Measurements from ENCODE around the gene PREP.

- no peak for TF ChIP-seq CTCF (IDR thresholded peaks at IDR 0.05; ENCODE audit: insufficient read depth, low read length, poor library complexity, severe bottlenecking)
- TF ChIP-seq EZH2phosphoT487 (conservative IDR thresholded peaks at IDR 0.05; ENCODE audit: low read length), result no peak
Measured at GRCh38 chr6:105398859-105399258, 4.0 kb downstream of the PREP start.
